Upper lobe of right lung (tissue), 1 donor: Measurements from ENCODE around the gene SCD5. TPM values are rescaled to one million over a fixed set of nuclear protein-coding genes. Genes with fewer than 3 reads are reported as not detected.
A peak's percentile ranks its signal among the peaks of the same experiment; 100 is the strongest.

ENCODE experiments used
- ATAC-seq: fragments of 200-7000 bp; cut with Tn5 transposase; one replicate; pipeline ENCODE4 v1.9.1; 2020; ENCODE audit warnings: mild to moderate bottlenecking, moderate library complexity
- DNase-seq: peaks from one replicate; pipeline ENCODE4 v3.0.0-alpha.2; 2020
- H3K27ac ChIP-seq: fragments of 200-600 bp; one replicate; pipeline ENCODE4 v1.8.0; 2022
- H3K27me3 ChIP-seq: fragments of 200-600 bp; one replicate; pipeline ENCODE4 v1.8.0; 2022; ENCODE audit warnings: mild to moderate bottlenecking
- H3K36me3 ChIP-seq: fragments of 200-600 bp; one replicate; pipeline ENCODE4 v1.8.0; 2022
- H3K4me1 ChIP-seq: fragments of 200-600 bp; one replicate; pipeline ENCODE4 v1.8.0; 2022
- H3K4me3 ChIP-seq: fragments of 200-600 bp; one replicate; pipeline ENCODE4 v1.8.0; 2022; ENCODE audit warnings: mild to moderate bottlenecking
- H3K9me3 ChIP-seq: fragments of 200-600 bp; one replicate; pipeline ENCODE4 v1.8.0; 2022
- CTCF ChIP-seq: fragments of 200-600 bp; IDR thresholded peaks from one replicate; pipeline ENCODE4 v1.8.0; 2022; ENCODE audit warnings: antibody characterized with exemption
- intact Hi-C: fragments of 100-400 bp; cut with DNase I; formaldehyde crosslinking; loops from one replicate; pipeline ENCODE4 v1.11.0; 2022
- total RNA-seq: library from RNA; stranded (reverse); fragmentation: NEBNext Ultra II Directional; extraction: Animal tissue kit (Norgen Biotek cat#: 25700); gene quantifications from one replicate; pipeline ENCODE4 v1.2.1, GENCODE V29; 2021
- donor health status: DM: no; HTN: yes; CAD: no; lungs with severe emphysema.

SCD5 gene
- total RNA-seq, 1 donor from 2014 or later, result 20.6 TPM

DNA sequence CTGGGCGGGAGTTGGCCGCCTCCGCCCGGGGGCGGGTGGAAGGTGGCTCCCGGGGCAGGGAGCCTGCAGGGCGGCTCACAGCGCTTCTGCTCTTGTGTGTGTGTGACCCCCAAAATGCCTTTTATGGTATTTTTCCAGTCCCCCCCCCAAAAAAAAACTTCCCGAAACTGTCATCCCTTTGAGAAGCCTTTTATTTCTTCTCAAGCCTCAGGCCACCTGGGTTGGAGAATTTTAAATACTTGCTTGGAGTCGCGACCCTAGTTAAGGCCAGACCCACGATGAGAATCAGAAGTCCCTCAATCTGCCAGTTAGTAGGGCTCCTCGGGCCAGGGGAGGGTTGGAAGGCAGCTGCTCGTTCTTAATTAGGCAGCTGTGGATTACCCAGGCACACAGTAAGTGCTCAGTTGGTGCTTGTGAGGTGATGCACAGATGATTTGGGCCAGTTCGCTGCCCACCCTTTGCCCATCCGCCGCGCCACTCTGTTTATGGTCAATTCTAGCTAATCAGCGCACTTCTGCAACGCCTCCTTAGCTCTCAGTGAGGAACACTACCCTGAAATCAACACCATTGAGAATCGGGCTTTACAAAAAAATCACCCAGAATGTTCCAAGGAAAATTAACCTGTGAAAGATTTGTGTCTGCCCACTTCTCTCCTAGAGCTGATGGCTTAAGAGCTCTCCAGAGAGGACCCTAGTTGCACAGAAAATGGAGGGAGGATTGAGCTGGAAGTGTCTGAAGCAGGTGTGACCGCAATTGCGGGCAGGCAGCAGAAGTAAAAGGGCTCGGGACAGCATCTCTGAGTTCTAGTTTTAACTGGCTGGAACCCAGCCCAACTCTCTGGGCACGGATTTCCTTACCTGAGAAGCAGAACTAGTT is 648 bp upstream of the SCD5 start:
- Histone ChIP-seq H3K4me3 (peak overlapping the region; percentile 72), H3K27ac (no peak overlapping the region)

DNA sequence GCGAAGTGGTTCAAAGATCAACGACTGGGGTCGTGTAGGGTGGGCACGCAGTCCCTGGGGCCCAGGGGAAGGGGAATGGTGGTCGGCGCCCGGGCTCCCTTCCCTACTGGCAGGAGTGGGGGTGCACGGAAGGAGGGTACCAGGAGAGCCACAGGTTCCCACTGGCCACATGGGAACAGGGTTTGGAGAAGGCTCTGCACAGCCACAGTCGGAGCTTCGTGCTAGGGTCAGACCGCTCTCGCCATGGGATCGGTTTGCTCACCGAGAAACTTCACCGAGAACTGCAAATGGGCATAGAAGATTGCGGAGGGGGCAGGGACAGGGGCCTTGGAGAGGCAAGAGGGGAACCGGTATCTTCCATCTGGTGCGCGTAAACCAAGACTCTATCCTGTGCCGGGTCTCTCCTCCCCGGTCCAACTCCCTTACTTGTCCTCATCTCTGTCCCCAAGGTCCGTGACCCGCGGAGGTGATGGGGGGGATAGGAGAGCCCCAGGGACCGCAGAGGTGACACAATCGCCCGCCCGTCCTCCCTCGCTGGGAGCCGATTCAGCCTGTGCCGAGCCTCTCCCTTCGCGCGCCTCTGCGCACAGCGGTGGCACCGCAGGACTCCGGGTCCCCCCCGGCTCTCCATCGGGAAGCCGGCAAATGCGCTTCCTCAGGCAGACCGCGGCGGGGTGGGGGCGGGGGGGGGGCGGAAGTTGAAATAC is 1.0 kb downstream of the SCD5 start:
- DNase-seq, result no peak
- ATAC-seq, result peak; percentile 28
- intact Hi-C loops, result no loop called here
- TF ChIP-seq CTCF, result no peak
- Histone ChIP-seq H3K27ac (no peak overlapping the region), H3K36me3 (no peaks in the 10 kb centered on the region), H3K27me3 (peaks cover 15% of the 10 kb centered on the region), H3K4me3 (peak overlapping the region; percentile 72), H3K9me3 (no peaks in the 10 kb centered on the region), H3K4me1 (peaks cover 14% of the 10 kb centered on the region)

More for the DNA sequence above, 648 bp upstream of the SCD5 start:
- H3K27me3 ChIP-seq, result peaks cover 15% of the 10 kb centered on the region
- ATAC-seq (no peak), DNase-seq (no peak)
- H3K36me3 ChIP-seq, result no peaks in the 10 kb centered on the region
- H3K9me3 ChIP-seq, result no peaks in the 10 kb centered on the region
- intact Hi-C loops, result no loop called here
- H3K4me1 ChIP-seq, result peaks cover 14% of the 10 kb centered on the region
- TF ChIP-seq CTCF, result no peak

DNA sequence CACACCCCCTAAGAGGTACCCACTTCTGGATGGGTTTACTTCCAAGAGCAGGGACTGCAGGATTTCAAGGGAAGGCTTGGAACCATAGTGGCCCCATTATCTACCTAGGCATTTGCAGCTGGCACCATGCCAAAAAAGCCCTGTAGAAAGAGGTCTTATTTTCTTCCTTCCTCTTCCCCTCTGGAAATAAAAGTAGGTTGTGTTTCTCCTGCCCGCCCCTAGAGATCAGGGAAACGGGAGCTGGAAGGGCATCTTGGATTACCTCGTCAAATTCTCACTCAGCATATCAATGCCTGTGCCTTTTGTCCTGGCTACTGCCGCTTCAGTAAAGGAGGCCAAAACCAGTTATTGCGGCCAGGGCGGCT is 1.6 kb downstream of the SCD5 start:
- no peak for TF ChIP-seq CTCF
- Histone ChIP-seq H3K9me3 (no peaks in the 10 kb centered on the region), H3K4me3 (peak overlapping the region; percentile 72), H3K27me3 (peaks cover 15% of the 10 kb centered on the region), H3K4me1 (peaks cover 14% of the 10 kb centered on the region), H3K27ac (no peak overlapping the region), H3K36me3 (no peaks in the 10 kb centered on the region)
- DNase-seq, result no peak
- no peak for ATAC-seq
- intact Hi-C loops, result no loop called here

DNA sequence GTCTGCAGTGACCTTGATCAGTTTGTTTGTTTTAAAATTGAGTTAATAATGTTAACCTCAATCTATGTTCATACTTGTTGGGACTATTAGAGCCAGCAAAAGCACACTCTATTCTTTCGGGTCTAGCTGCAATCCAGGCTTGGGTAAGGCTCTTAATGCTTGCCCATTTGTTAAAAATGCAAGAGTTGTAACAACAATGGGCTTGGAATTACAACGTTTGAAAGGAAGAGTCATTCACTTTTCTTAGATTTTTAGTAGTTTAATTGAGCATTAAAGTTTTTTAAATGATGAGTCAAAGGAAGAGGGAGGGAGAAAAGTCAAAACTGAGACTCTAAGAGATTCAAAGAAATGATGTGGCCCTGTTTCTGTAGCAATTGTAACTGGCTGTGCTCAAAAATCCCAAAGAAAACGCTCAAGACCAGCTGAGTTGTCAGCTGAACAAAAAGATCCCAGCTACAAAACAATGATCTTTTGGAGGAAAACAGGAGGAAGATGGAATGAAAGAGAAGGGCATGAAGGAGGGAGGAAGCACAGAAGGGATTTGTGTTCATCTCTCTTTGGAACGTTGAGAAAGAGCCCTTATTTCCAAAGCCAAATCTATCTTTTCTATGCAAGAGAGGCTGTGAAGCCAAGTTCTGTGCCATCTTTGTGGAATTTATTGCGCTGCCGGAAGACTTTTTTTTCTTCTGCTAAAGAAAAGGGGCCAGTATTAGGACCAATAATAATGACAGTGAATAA is 5.5 kb downstream of the SCD5 start:
- H3K4me3 ChIP-seq, result no peak overlapping the region
- TF ChIP-seq CTCF, result no peak
- H3K36me3 ChIP-seq, result no peaks in the 10 kb centered on the region
- no peak for DNase-seq
- intact Hi-C loops, result no loop called here
- peaks cover 6% of the 10 kb centered on the region for H3K27me3 ChIP-seq
- no peak for ATAC-seq
- no peak overlapping the region for H3K27ac ChIP-seq
- peaks cover 8% of the 10 kb centered on the region for H3K4me1 ChIP-seq
- H3K9me3 ChIP-seq, result no peaks in the 10 kb centered on the region

GRCh38 chr4:82791179-82791578 is 7.4 kb downstream of the SCD5 start:
- H3K4me1 ChIP-seq, result no peaks in the 10 kb centered on the region
- H3K36me3 ChIP-seq, result no peaks in the 10 kb centered on the region
- no peak for TF ChIP-seq CTCF
- H3K9me3 ChIP-seq, result no peaks in the 10 kb centered on the region
- no peak overlapping the region for H3K27ac ChIP-seq
- DNase-seq (no peak), ATAC-seq (no peak)
- no peak overlapping the region for H3K4me3 ChIP-seq
- intact Hi-C loops, result no loop called here
- H3K27me3 ChIP-seq, result no peaks in the 10 kb centered on the region
